Lung (tissue), 16 donors: ENCODE data around the gene UBL7. TPM values are rescaled to one million over a fixed set of nuclear protein-coding genes. Genes with fewer than 3 reads are reported as not detected.

Experiments
- ATAC-seq: fragments of 200-7000 bp; cut with Tn5 transposase; one replicate; pipeline ENCODE4 v1.9.1; 2020; ENCODE audit warnings: moderate number of reproducible peaks; ENCODE audit not compliant: insufficient read depth, low FRiP score
- DNase-seq, 3 donors: peaks; one replicate each; pipeline ENCODE4 v3.0.0-alpha.2; 2013 to 2017
- H3K27ac ChIP-seq, 2 donors: one replicate each; pipeline ENCODE4 v1.5.1; 2013; ENCODE audit warnings: mild to moderate bottlenecking in 2 of 2, moderate library complexity in 2 of 2, control low read depth in 1 of 2, inconsistent platforms in 1 of 2, low read depth in 1 of 2, low read length in 1 of 2
- H3K27me3 ChIP-seq, 3 donors: one replicate each; pipeline ENCODE4 v1.5.1; 2013; ENCODE audit warnings: low read length in 2 of 3; ENCODE audit not compliant: control insufficient read depth in 3 of 3, insufficient read depth in 3 of 3
- H3K36me3 ChIP-seq, 4 donors: one replicate each; pipeline ENCODE4 v1.5.1; 2013; ENCODE audit warnings: low read length in 4 of 4, mild to moderate bottlenecking in 1 of 4, moderate library complexity in 1 of 4; ENCODE audit not compliant: control insufficient read depth in 4 of 4, insufficient read depth in 4 of 4
- H3K4me1 ChIP-seq, 5 donors: one replicate each; pipeline ENCODE4 v1.5.1; 2013; ENCODE audit warnings: low read length in 5 of 5, mild to moderate bottlenecking in 2 of 5, moderate library complexity in 1 of 5; ENCODE audit not compliant: control insufficient read depth in 5 of 5, insufficient read depth in 5 of 5
- H3K4me3 ChIP-seq: one replicate; pipeline ENCODE4 v1.5.1; 2013; ENCODE audit warnings: mild to moderate bottlenecking, control low read depth, moderate library complexity
- H3K9ac ChIP-seq, 2 donors: one replicate each; pipeline ENCODE4 v1.5.1; 2013; ENCODE audit warnings: low read length in 2 of 2, control low read depth in 1 of 2; ENCODE audit not compliant: insufficient read depth in 1 of 2
- H3K9me3 ChIP-seq, 4 donors: one replicate each; pipeline ENCODE4 v1.5.1; 2013; ENCODE audit warnings: low read length in 3 of 4, mild to moderate bottlenecking in 1 of 4, moderate library complexity in 1 of 4; ENCODE audit not compliant: control insufficient read depth in 4 of 4, insufficient read depth in 3 of 4
- WGBS, 2 donors: extraction: QIAGEN DNeasy Blood & Tissue Kit; methylation state at CpG; one replicate each; pipeline ENCODE4 v1.1.7; 2013; 5-methylcytosine and 5-hydroxymethylcytosine counted together
- long read RNA-seq, 5 donors: transcript quantifications; one replicate each; lab custom pipeline, GENCODE V29; 2026
- polyA plus RNA-seq, 2 donors: library from polyadenylated mRNA; stranded (reverse); fragments of 200-250 nt; gene quantifications; one replicate each; pipeline ENCODE4 v1.2.1, GENCODE V29; 2013
- total RNA-seq, 2 donors: library from RNA; depleted of rRNA in 1 of 2; stranded (reverse); fragments of >200 nt in 1 of 2; gene quantifications; one replicate each; pipeline ENCODE4 v1.2.1, GENCODE V29; 2014 to 2021
- TF ChIP-seq, protein P1 (sequence below): IDR thresholded peaks from 2 replicates; pipeline ENCODE4 v1.5.1; 2012; ENCODE audit warnings: mild to moderate bottlenecking; ENCODE audit errors: control extremely low read depth, extremely low read depth
- donor health status: control.
- donor health status: control.
- donor health status: Bipolar disorder and iron deficiency.
- donor health status: healthy.
- donor health status: DM: yes; HTN: yes; CAD: no.

The UBL7 gene
- 10 to 100 TPM; 38.1 to 48.0 TPM for total RNA-seq
- 10 to 100 TPM; 31.8 to 42.6 TPM for polyA plus RNA-seq
- long read RNA-seq, donor 1, transcript UBL7-201 (11 exons, 1,360 nt), result major isoform, 11 of 32 reads
- long read RNA-seq, donor 1, transcript UBL7-202 (11 exons, 1,427 nt), result minor isoform, 10 of 32 reads
- long read RNA-seq, donor 1, partial matches to known transcripts, result 5 of 32 reads
- long read RNA-seq, donor 1, other reads (novel, unspliced or antisense), result 5 of 32 reads
- long read RNA-seq, donor 2, partial matches to known transcripts, result 0 of 4 reads
- long read RNA-seq, donor 2, other reads (novel, unspliced or antisense), result 0 of 4 reads
- long read RNA-seq, donor 3, transcript UBL7-202 (11 exons, 1,427 nt), result major isoform, 8 of 11 reads
- long read RNA-seq, donor 3, partial matches to known transcripts, result 0 of 11 reads
- long read RNA-seq, donor 3, other reads (novel, unspliced or antisense), result 0 of 11 reads
- long read RNA-seq, donor 4, partial matches to known transcripts, result 0 of 6 reads
- long read RNA-seq, donor 4, other reads (novel, unspliced or antisense), result 0 of 6 reads
- long read RNA-seq, donor 5, transcript UBL7-201 (11 exons, 1,360 nt), result major isoform, 12 of 30 reads
- long read RNA-seq, donor 5, transcript UBL7-202 (11 exons, 1,427 nt), result minor isoform, 10 of 30 reads
- long read RNA-seq, donor 5, partial matches to known transcripts, result 8 of 30 reads
- long read RNA-seq, donor 5, other reads (novel, unspliced or antisense), result 0 of 30 reads

DNA sequence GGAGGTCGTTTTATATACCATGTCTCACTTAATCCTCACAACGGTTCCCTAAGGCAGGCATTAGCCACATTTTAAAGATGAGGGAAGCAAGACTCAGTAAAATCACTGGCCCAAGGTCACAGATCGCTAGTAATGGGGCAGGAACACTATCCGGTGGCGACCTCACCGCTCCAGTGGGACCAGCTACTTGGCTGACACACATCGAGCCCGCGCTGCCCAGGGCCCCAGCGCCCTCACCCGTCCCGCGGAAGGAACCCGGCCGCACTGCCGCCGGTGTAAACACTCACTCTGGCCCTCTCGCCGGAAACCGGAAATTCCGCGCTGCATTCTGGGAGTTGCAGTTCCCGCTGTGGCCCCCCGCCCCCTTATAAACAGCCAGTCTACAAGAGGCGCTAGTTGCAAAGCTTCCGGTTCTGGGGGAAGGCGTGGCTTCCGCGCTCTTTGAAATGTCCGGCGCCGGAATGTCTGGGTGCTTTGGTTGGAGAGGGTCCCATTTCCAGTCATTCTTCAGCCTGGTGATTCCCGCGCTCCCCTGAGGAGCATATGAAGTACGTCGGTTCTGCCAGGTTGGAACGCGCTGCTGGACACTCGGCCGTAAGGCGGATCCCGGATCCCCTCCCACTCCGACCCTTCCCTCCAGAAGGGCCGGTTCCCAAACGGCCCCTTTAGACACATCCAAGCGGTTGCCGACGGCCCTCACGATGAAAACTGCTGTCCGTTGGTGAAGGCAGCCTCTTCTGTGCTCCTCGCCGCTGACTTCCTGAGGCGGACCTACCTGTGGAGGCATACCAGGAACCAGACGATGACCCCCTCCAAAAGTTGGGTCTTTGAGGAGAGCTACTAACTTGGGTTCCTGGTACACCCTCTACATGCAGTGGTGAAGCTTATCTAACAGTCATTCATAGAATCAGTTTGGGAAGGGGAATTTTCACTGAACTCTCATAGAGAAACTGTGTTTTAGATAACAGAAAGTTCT, at the start of gene UBL7:
Gene UBL7, minus strand, starts transcription at position 290 of the 976 bp plus-strand sequence. CDS start 2,293 bp downstream, outside the sequence.
- Histone ChIP-seq H3K27ac (peak within 1 kb of the TSS; percentile 89 to 92), H3K9me3 (no peaks in the 10 kb centered on the region), H3K4me3 (peak within 1 kb of the TSS; percentile 70), H3K27me3 (no peaks in the 10 kb centered on the region), H3K4me1 (peaks cover 0 to 21% (median 2%) of the 10 kb centered on the region in 5 donors), H3K9ac (peak within 1 kb of the TSS; percentile 81 to 95), H3K36me3 (peaks cover 0 to 7% (median 3%) of the 10 kb centered on the region in 4 donors)
- WGBS, 2 donors, result 0% methylated on average over 54 of the region's 54 CpGs
- TF ChIP-seq, protein P1, sequence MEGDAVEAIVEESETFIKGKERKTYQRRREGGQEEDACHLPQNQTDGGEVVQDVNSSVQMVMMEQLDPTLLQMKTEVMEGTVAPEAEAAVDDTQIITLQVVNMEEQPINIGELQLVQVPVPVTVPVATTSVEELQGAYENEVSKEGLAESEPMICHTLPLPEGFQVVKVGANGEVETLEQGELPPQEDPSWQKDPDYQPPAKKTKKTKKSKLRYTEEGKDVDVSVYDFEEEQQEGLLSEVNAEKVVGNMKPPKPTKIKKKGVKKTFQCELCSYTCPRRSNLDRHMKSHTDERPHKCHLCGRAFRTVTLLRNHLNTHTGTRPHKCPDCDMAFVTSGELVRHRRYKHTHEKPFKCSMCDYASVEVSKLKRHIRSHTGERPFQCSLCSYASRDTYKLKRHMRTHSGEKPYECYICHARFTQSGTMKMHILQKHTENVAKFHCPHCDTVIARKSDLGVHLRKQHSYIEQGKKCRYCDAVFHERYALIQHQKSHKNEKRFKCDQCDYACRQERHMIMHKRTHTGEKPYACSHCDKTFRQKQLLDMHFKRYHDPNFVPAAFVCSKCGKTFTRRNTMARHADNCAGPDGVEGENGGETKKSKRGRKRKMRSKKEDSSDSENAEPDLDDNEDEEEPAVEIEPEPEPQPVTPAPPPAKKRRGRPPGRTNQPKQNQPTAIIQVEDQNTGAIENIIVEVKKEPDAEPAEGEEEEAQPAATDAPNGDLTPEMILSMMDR, result peak; percentile 4
- ATAC-seq (peak; percentile 99), DNase-seq (peak; percentile 98)

DNA sequence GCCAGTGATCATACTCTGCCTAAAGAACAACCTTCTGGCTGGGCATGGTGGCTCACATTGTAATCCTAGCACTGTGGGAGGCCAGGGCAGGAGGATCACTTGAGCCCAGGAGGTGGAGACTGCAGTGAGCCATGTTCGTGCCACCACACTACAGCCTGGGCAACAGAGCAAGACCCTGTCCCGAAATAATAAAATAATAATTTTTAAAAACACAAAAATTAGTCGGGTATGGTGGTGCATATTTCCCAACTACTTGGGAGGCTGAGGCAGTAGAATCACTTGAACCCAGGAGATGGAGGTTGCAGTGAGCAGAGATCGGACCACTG, 45.5 kb upstream of the UBL7 start:
- H3K9me3 ChIP-seq, result no peaks in the 10 kb centered on the region
- DNase-seq, result no peak
- H3K27ac ChIP-seq, result no peak overlapping the region
- ATAC-seq, result no peak
- TF ChIP-seq, protein P1, result no peak
- no peaks in the 10 kb centered on the region for H3K4me1 ChIP-seq
- no peak overlapping the region for H3K9ac ChIP-seq
- WGBS, 2 donors, result 96 to 100% methylated on average over 4 of the region's 4 CpGs
- no peaks in the 10 kb centered on the region for H3K27me3 ChIP-seq
- no peak overlapping the region for H3K4me3 ChIP-seq
- peaks cover 0 to 4% (median 1%) of the 10 kb centered on the region in 4 donors for H3K36me3 ChIP-seq

DNA sequence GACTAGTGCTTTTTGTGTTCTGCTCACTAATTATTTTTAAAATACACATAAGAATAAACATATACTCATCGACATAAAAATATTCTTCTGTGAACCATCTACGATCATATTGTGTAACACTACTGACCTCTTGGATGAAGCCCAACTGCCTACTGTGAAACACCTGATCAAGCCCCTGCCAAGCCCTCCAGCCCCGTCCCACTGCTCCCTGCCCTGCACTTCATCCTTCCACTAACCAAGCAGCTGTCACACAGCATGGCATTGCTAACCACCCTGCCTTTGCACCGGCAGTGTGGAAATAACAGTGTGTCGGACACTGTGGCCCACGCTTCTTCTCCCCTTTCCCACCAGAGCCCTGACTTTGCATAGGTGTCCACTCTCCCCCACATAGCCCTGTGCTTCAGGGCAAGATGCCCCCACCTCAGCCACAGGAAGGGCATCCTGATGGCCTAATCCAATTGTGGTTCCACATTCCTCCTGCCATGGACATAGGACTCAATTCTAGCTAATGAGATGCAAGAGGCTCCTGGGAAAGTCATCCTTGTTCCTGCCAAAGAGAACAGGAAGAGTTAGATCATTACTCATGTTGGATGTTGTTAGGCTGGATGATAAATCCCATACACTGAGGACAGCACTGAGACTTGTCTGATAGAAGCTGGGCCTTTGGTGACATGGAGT, 45.0 kb upstream of the UBL7 start:
- TF ChIP-seq, protein P1, result no peak
- 85 to 87% methylated on average over 6 of the region's 6 CpGs for WGBS, 2 donors
- Histone ChIP-seq H3K9ac (no peak overlapping the region), H3K36me3 (peaks cover 0 to 4% (median 1%) of the 10 kb centered on the region in 4 donors), H3K27ac (no peak overlapping the region), H3K4me3 (no peak overlapping the region), H3K27me3 (no peaks in the 10 kb centered on the region), H3K9me3 (no peaks in the 10 kb centered on the region), H3K4me1 (no peaks in the 10 kb centered on the region)
- ATAC-seq, result no peak
- no peak for DNase-seq
